Kidney epithelial cell (primary cell): ENCODE data around the gene CCDC47. TPM values are rescaled to one million over a fixed set of nuclear protein-coding genes. Genes with fewer than 3 reads are reported as not detected.

Experiments used
- DNase-seq: peaks from one replicate; pipeline ENCODE4 v3.0.0-alpha.2; 2010; ENCODE audit warnings: low read depth
- H3K27me3 ChIP-seq: 2 replicates; pipeline ENCODE4 v1.6.0; 2011; ENCODE audit warnings: low read length; ENCODE audit not compliant: control insufficient read depth, insufficient read depth
- H3K36me3 ChIP-seq: 2 replicates; pipeline ENCODE4 v1.5.1; 2011; ENCODE audit warnings: low read length; ENCODE audit not compliant: control insufficient read depth, insufficient read depth
- H3K4me3 ChIP-seq: 2 replicates; pipeline ENCODE4 v1.5.1; 2011; ENCODE audit warnings: low read depth, mild to moderate bottlenecking, control low read depth, low read length
- total RNA-seq: library from RNA; depleted of rRNA; stranded (reverse); fragments of >200 nt; gene quantifications from 2 replicates; pipeline ENCODE4 v1.2.3, GENCODE V29; 2015
- TF ChIP-seq, protein P1 (sequence below): IDR thresholded peaks from 2 replicates; pipeline ENCODE4 v1.5.1; 2011; ENCODE audit warnings: mild to moderate bottlenecking, moderate library complexity, low read length, control low read depth, inconsistent platforms; ENCODE audit not compliant: insufficient read depth, poor library complexity, severe bottlenecking

CCDC47 gene
- total RNA-seq, 1 donor from 2014 or later, result 39.3 TPM

DNA sequence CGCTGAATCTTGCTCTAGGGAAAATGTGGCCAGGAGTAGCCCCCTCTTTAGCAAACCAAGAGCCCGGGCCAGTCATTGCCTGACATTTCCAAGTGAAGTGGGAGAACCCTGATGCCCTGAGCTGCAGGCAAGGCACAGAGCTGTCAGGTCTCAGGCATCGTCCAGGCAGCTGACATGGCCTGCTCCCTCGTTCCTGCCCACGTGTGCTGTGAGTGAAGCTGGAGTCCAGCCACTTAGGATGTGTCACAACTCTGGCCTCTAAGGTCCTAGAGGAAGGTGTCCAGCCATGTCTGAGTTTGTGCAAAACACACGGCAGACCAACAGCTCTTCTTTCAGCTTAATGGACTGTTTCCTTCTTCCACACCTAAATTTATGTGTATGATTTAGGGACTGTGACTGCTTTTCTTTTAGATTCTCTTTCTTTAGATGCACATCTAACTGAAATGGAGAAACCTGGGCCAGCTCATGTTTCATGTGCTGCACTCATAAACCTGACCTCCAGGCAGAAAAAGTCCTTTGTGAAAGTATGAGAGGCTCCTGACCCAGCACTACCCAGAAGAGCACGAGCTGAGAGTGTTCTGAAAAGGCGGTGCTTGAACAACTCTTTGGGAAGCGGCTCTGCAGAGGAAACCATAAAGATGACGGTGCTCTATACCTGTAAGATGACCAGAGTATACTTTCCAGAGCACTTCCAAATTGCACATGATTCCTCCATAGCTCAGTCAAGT is 58.7 kb downstream of the CCDC47 start:
- DNase-seq, result no peak
- TF ChIP-seq, protein P1, sequence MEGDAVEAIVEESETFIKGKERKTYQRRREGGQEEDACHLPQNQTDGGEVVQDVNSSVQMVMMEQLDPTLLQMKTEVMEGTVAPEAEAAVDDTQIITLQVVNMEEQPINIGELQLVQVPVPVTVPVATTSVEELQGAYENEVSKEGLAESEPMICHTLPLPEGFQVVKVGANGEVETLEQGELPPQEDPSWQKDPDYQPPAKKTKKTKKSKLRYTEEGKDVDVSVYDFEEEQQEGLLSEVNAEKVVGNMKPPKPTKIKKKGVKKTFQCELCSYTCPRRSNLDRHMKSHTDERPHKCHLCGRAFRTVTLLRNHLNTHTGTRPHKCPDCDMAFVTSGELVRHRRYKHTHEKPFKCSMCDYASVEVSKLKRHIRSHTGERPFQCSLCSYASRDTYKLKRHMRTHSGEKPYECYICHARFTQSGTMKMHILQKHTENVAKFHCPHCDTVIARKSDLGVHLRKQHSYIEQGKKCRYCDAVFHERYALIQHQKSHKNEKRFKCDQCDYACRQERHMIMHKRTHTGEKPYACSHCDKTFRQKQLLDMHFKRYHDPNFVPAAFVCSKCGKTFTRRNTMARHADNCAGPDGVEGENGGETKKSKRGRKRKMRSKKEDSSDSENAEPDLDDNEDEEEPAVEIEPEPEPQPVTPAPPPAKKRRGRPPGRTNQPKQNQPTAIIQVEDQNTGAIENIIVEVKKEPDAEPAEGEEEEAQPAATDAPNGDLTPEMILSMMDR, result no peak

DNA sequence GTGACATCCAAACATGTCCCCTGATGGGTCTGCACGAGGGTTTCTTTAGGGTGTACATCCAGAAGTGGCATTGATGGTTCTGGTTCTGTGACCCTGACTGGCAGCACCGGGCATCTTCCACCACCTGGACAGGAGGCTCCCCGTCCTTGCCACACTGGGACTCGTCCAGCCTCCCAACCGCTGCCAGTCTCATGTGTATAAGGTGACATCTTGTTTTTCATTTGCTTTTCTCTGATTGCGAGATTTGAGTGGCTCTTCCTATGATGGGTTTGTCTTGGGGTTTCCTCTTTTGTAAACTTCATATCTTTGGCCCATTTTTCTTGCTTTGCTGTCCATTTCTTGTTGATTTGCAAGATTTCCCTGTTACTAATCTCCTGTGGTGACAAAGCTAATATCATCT is 64.3 kb downstream of the CCDC47 start:
- H3K4me3 ChIP-seq, result no peak overlapping the region
- H3K36me3 ChIP-seq, result peaks cover 3% of the 10 kb centered on the region
- no peaks in the 10 kb centered on the region for H3K27me3 ChIP-seq
- TF ChIP-seq, protein P1, result no peak
- no peak for DNase-seq

More for the DNA sequence above, 58.7 kb downstream of the CCDC47 start:
- Histone ChIP-seq H3K27me3 (no peaks in the 10 kb centered on the region), H3K4me3 (no peak overlapping the region), H3K36me3 (peaks cover 3% of the 10 kb centered on the region)

DNA sequence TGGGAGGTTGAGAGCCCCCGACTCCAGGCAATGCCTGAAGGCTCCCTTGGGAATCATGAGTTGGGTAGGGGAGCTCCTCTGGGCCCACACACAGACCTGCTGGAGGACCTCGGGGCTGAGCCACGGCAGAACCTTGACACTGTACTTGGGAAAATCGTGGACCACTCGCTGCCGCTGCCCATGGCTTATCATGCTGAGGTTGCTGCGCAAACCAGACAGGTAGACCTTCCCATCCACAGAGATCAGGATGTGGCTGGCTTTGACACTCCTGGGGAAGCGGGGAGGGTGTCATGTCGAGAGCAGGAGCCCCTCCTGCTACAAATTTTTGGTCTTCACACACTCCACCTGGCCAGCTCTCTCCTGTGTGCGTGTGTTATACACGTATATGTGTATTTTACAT is 66.2 kb downstream of the CCDC47 start:
- TF ChIP-seq, protein P1, result no peak
- Histone ChIP-seq H3K27me3 (no peaks in the 10 kb centered on the region), H3K4me3 (no peak overlapping the region), H3K36me3 (peaks cover 2% of the 10 kb centered on the region)
- no peak for DNase-seq

DNA sequence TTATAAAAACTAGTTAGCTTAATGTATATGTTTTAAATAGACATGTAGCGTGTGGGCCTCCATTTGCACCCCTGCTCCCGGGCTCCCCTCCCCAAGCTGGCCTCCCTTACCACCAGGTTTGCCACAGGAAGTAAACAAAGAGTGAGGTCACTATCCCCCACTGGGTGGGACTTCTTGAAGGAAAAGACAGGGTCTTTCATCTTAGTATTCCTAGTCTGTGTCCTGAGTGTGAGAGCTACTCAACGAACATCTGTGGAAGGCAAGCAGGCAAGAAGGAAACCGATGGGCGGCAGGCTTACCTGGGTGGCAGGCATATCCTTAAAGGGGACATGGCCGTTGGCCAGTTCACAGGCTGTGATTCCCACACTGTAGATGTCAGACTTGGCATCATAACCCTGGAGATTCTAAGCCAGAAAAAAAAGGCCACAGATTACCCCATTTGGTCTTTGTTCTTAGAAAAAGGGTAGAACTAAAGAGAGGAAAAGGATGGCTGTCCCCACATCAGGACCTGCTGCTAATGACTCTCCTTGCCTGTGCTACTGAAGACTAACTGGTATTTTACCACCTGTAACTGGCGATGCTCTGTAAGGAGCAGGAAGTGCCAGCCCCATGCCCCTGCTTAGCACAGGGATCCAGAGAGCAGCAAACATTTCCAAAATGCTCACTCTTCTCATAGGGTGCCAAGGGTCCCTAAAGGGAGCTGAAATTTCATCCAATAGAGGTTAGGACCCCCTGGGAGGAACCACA is 66.9 kb downstream of the CCDC47 start:
- H3K36me3 ChIP-seq, result peaks cover 2% of the 10 kb centered on the region
- H3K4me3 ChIP-seq, result no peak overlapping the region
- no peak for DNase-seq
- no peaks in the 10 kb centered on the region for H3K27me3 ChIP-seq
- TF ChIP-seq, protein P1, result no peak

DNA sequence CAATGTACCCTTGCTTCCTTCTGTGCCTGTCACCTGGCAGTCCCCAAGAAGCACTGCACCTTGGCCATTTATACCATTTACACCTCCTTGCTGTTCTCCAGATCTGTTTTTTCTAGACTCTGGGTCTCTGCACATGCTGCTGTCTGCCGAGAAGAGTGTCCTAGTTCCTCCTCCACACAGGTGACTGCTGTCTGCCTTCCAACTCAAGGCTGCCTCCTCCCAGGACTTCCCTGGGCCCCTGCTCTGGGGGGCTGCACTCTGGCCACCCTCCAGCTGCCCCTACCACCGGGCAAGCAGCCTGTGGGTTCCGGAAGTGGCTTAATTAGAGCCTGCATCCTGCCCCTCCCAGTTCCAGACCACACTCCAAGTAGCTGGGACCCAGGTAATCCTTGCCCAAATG is 67.7 kb downstream of the CCDC47 start:
- H3K27me3 ChIP-seq, result no peaks in the 10 kb centered on the region
- TF ChIP-seq, protein P1, result no peak
- H3K4me3 ChIP-seq, result no peak overlapping the region
- peaks cover 2% of the 10 kb centered on the region for H3K36me3 ChIP-seq
- DNase-seq, result no peak
